ENCODE measurements around the gene ATP6V1G1.

ATP6V1G1 gene

DNA sequence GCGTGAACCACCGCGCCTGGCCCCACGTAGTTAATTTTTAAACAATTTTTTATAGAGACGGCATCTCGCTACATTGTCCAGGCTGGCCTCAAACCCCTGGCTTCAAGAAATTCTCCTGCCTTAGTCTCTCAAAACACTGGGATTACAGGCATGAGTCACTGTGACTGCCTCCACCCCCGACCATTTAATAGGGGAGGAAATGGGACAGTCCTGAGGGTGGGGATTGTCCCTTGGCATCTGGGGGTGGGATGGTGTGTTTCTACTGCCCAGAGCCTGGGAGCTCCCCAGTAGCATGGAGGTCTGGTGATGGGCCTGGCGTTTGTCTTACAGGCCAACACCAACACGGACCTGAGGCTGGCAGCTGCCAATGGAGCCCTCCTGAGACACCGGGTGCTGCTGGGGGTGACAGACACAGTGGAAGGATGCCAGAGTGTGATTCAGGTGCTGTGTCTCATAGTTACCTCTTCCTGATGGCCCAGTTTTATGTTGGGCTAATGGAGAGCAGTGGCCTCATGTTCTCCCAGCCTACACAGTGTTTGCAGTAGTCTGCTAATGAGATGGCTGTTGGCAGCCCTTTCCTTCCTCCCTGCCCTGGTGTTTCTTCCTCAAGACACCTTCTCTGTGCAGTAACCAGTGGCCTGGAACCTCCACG, 46.0 kb downstream of the ATP6V1G1 start:
- DNase-seq (ENCODE audit: low read depth) = no peak
- H3K4me3 ChIP-seq (ENCODE audit: low read depth, low read length) = no peak overlapping the region
- TF ChIP-seq, protein P1, sequence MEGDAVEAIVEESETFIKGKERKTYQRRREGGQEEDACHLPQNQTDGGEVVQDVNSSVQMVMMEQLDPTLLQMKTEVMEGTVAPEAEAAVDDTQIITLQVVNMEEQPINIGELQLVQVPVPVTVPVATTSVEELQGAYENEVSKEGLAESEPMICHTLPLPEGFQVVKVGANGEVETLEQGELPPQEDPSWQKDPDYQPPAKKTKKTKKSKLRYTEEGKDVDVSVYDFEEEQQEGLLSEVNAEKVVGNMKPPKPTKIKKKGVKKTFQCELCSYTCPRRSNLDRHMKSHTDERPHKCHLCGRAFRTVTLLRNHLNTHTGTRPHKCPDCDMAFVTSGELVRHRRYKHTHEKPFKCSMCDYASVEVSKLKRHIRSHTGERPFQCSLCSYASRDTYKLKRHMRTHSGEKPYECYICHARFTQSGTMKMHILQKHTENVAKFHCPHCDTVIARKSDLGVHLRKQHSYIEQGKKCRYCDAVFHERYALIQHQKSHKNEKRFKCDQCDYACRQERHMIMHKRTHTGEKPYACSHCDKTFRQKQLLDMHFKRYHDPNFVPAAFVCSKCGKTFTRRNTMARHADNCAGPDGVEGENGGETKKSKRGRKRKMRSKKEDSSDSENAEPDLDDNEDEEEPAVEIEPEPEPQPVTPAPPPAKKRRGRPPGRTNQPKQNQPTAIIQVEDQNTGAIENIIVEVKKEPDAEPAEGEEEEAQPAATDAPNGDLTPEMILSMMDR (conservative IDR thresholded peaks at IDR 0.05; ENCODE audit: low read depth, low read length) = no peak

DNA sequence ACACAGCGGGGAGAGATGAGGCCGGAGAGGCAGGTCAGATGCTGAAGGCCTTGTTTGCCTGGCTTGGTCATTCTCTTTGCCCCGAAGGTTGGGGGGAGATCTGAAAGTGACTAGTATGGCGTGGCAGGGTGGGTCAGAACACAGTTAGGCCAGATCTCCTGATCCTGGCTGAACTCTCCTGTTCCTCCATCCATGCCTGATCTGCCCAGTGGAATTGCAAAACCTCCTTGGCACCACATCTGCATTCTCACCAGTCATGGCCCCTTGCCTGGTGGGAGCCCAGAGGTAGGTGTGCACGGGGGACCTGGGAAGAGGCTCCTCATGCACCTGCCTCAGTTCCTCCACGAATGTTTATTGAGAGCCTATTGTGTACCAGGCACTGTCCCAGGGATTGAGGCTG, 46.8 kb downstream of the ATP6V1G1 start:
- TF ChIP-seq, protein P1 (conservative IDR thresholded peaks at IDR 0.05; ENCODE audit: low read depth, low read length) = no peak
- no peak for DNase-seq (ENCODE audit: low read depth)

DNA sequence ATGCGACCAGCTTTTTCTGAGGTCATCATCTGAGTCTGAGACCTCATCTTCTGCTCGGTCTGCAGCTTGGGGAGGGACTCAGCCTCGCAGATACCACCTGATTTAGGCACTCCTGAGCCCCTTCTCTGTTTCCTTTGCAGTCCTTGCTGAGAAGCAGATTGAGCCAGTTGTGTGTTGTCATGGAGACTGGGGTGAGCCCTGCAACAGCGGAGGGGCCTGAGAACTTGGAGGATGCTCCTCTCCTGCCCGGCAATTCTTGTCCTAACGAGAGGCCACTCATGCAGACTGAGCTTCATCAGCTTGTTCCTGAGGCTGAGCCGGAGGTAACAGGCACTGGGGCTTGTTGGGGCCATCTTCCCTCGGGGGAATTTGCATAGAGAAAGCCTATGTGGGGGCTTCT, 50.8 kb downstream of the ATP6V1G1 start:
- no peak overlapping the region for H3K4me3 ChIP-seq (ENCODE audit: low read depth, low read length)
- TF ChIP-seq, protein P1 (conservative IDR thresholded peaks at IDR 0.05; ENCODE audit: low read depth, low read length) = no peak
- no peak for DNase-seq (ENCODE audit: low read depth)

More for the DNA sequence above, 46.8 kb downstream of the ATP6V1G1 start:
- H3K4me3 ChIP-seq (ENCODE audit: low read depth, low read length) = no peak overlapping the region

DNA sequence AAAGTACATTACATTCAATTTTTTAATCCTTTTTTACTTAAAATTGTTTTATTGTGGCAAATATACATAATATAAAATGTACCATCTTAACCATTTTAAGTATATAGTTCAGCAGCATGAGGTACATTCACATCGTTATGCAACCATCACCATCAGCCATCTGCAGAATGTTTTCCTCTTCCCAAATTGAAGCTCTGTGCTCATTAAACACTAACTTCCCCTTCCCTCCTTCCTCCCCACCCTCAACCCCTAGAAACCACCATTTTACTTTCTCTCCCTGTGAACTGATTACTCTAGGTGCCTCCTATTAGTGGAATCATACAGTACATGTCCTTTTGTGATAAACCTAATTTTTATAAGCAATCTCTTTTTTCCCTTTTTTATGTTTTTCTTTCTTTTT, 54.4 kb downstream of the ATP6V1G1 start:
- DNase-seq (ENCODE audit: low read depth) = no peak
- H3K4me3 ChIP-seq (ENCODE audit: low read depth, low read length) = no peak overlapping the region
- TF ChIP-seq, protein P1 (conservative IDR thresholded peaks at IDR 0.05; ENCODE audit: low read depth, low read length) = no peak

DNA sequence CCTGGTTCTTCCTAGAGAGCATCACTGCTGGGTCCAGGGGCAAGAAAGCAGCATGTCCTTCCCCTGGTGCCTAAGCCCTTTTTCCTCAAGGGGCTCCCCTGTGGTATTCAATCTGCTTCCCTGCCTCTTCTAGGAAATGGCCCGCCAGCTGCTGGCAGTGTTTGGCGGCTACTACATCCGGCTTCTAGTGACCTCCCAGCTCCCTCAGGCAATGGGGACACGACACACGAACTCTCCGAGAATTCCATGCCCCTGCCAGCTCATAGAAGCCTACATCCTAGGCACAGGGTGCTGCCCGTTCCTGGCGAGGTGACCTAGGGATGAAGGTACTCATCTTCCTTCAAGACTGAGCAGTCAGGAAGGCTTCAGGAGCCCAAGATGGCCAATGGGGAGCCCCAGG, 55.4 kb downstream of the ATP6V1G1 start:
- no peak for DNase-seq (ENCODE audit: low read depth)
- no peak overlapping the region for H3K4me3 ChIP-seq (ENCODE audit: low read depth, low read length)
- TF ChIP-seq, protein P1 (conservative IDR thresholded peaks at IDR 0.05; ENCODE audit: low read depth, low read length) = no peak

DNA sequence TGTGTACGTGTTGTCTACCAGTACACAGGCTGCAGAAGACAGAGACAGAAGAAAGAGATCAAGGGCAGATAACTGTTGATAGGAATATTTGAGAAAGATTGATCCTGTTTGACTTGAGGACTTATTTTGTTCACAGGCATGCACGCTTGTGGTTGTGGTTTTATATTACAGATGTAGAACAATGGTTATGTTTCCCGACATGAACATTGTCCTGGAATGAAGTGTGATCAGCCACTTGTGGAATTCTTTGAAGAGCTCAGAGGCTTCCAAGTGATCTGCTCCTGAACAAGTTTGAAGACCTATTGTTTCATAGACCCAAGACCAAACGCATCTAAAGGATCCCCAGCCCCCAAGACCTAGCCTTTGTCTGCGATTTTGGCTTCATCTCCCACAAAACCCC, 56.3 kb downstream of the ATP6V1G1 start:
- TF ChIP-seq, protein P1 (conservative IDR thresholded peaks at IDR 0.05; ENCODE audit: low read depth, low read length) = no peak
- no peak overlapping the region for H3K4me3 ChIP-seq (ENCODE audit: low read depth, low read length)
- no peak for DNase-seq (ENCODE audit: low read depth)
